Measurements from ENCODE around the gene EFCAB9. TPM values are rescaled to one million over a fixed set of nuclear protein-coding genes. Genes with fewer than 3 reads are reported as not detected.
"Not testable (repeated sequence)": the region's sequence is repeated elsewhere in the genome, so short reads cannot be mapped to it uniquely, and the experiment has no call there.

Gene EFCAB9
- polyA plus RNA-seq, 2 of the 4 experiments (the other 2 are of a cell fraction), result not detected

- Histone ChIP-seq H3K4me3 (no peak overlapping the region), H3K4me2 (no peak overlapping the region), H3K27ac (no peak overlapping the region), H3K9me3 (no peaks in the 10 kb centered on the region), H3K4me1 (no peaks in the 10 kb centered on the region)
- ChIA-PET CTCF (interaction anchor here (0.7 kb wide), 1 partner anchor 10 kb away, joined by 3 read pairs; no protein-coding TSS in a partner anchor), POLR2A (no interaction called here)
- ATAC-seq, result no peak
- 83% methylated on average over 3 of the region's 3 CpGs for WGBS (ENCODE audit: missing lambda C conversion rate)
- no peak for DNase-seq (ENCODE audit: low read depth in 1 of 2, low spot score in 1 of 2)
- FAIRE-seq, result no peak
- TF ChIP-seq JUN (IDR thresholded peaks at IDR 0.05), result no peak
- no peak for TF ChIP-seq HOXB5 (CRISPR knock-in tag; IDR thresholded peaks at IDR 0.05)
- TF ChIP-seq TP53 (CRISPR knock-in tag; IDR thresholded peaks at IDR 0.05), result no peak
- no peak for TF ChIP-seq ZSCAN20 (CRISPR knock-in tag; IDR thresholded peaks at IDR 0.05)
- TF ChIP-seq ELK1 (IDR thresholded peaks at IDR 0.05; ENCODE audit: low read depth, low read length), result no peak
- TF ChIP-seq, protein P1, sequence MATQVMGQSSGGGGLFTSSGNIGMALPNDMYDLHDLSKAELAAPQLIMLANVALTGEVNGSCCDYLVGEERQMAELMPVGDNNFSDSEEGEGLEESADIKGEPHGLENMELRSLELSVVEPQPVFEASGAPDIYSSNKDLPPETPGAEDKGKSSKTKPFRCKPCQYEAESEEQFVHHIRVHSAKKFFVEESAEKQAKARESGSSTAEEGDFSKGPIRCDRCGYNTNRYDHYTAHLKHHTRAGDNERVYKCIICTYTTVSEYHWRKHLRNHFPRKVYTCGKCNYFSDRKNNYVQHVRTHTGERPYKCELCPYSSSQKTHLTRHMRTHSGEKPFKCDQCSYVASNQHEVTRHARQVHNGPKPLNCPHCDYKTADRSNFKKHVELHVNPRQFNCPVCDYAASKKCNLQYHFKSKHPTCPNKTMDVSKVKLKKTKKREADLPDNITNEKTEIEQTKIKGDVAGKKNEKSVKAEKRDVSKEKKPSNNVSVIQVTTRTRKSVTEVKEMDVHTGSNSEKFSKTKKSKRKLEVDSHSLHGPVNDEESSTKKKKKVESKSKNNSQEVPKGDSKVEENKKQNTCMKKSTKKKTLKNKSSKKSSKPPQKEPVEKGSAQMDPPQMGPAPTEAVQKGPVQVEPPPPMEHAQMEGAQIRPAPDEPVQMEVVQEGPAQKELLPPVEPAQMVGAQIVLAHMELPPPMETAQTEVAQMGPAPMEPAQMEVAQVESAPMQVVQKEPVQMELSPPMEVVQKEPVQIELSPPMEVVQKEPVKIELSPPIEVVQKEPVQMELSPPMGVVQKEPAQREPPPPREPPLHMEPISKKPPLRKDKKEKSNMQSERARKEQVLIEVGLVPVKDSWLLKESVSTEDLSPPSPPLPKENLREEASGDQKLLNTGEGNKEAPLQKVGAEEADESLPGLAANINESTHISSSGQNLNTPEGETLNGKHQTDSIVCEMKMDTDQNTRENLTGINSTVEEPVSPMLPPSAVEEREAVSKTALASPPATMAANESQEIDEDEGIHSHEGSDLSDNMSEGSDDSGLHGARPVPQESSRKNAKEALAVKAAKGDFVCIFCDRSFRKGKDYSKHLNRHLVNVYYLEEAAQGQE (IDR thresholded peaks at IDR 0.05), result no peak
- TF ChIP-seq KDM5A (IDR thresholded peaks at IDR 0.05), result no peak
Observed at GRCh38 chr5:172149073-172149472, 44.9 kb upstream of the EFCAB9 start.

GRCh38 chr5:172149481-172149880 lies 44.5 kb upstream of the EFCAB9 start:
- FAIRE-seq, H3K4me3 ChIP-seq: not testable (repeated sequence)

GRCh38 chr5:172150514-172151425 lies 43.2 kb upstream of the EFCAB9 start:
- H3K4me3 ChIP-seq, result no peak overlapping the region
- DNase-seq (ENCODE audit: low read depth in 1 of 2, low spot score in 1 of 2), result no peak
- H3K4me1 ChIP-seq, result no peaks in the 10 kb centered on the region
- no peak overlapping the region for H3K27ac ChIP-seq
- no peaks in the 10 kb centered on the region for H3K9me3 ChIP-seq
- no peak overlapping the region for H3K4me2 ChIP-seq
- CTCF ChIA-PET, result interaction anchor here (0.6 to 1.7 kb wide), 4 partner anchors 38 to 785 kb away, joined by 3 to 7 read pairs (median 4); partner anchors contain the start of gene STK10
- POLR2A ChIA-PET, result no interaction called here
- no peak for TF ChIP-seq MYC (IDR thresholded peaks at IDR 0.05; ENCODE audit: borderline replicate concordance, low read length)
- TF ChIP-seq ZSCAN20 (CRISPR knock-in tag; IDR thresholded peaks at IDR 0.05), result no peak
- no peak for TF ChIP-seq POLR2A (IDR thresholded peaks at IDR 0.05; ENCODE audit: low read length)
- no peak for TF ChIP-seq MAZ (IDR thresholded peaks at IDR 0.05; ENCODE audit: borderline replicate concordance, low read depth, low read length)
- no peak for TF ChIP-seq EP300 (IDR thresholded peaks at IDR 0.05)
- TF ChIP-seq, protein P2, sequence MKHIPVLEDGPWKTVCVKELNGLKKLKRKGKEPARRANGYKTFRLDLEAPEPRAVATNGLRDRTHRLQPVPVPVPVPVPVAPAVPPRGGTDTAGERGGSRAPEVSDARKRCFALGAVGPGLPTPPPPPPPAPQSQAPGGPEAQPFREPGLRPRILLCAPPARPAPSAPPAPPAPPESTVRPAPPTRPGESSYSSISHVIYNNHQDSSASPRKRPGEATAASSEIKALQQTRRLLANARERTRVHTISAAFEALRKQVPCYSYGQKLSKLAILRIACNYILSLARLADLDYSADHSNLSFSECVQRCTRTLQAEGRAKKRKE (CRISPR knock-in tag; IDR thresholded peaks at IDR 0.05; ENCODE audit: low read depth), result no peak
- no peak for TF ChIP-seq RNF2 (IDR thresholded peaks at IDR 0.05; ENCODE audit: borderline replicate concordance, low read depth)
- TF ChIP-seq POLR2AphosphoS2 (conservative IDR thresholded peaks at IDR 0.05; ENCODE audit: low read length), result no peak
- no peak for TF ChIP-seq KDM1A (IDR thresholded peaks at IDR 0.05; ENCODE audit: low read depth)
- TF ChIP-seq, protein P3, sequence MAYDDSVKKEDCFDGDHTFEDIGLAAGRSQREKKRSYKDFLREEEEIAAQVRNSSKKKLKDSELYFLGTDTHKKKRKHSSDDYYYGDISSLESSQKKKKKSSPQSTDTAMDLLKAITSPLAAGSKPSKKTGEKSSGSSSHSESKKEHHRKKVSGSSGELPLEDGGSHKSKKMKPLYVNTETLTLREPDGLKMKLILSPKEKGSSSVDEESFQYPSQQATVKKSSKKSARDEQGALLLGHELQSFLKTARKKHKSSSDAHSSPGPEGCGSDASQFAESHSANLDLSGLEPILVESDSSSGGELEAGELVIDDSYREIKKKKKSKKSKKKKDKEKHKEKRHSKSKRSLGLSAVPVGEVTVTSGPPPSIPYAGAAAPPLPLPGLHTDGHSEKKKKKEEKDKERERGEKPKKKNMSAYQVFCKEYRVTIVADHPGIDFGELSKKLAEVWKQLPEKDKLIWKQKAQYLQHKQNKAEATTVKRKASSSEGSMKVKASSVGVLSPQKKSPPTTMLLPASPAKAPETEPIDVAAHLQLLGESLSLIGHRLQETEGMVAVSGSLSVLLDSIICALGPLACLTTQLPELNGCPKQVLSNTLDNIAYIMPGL (CRISPR knock-in tag; IDR thresholded peaks at IDR 0.05; ENCODE audit: borderline replicate concordance), result no peak
- no peak for TF ChIP-seq PBX3 (IDR thresholded peaks at IDR 0.05)
- no peak for TF ChIP-seq HOXA7 (CRISPR knock-in tag; IDR thresholded peaks at IDR 0.05)
- no peak for FAIRE-seq
- no peak for ATAC-seq
- 87% methylated on average over 16 of the region's 16 CpGs for WGBS (ENCODE audit: missing lambda C conversion rate)

More at GRCh38 chr5:172149481-172149880, 44.5 kb upstream of the EFCAB9 start:
- H3K9me3 ChIP-seq; ATAC-seq; H3K27ac ChIP-seq; DNase-seq (ENCODE audit: low read depth in 1 of 2, low spot score in 1 of 2); H3K4me1 ChIP-seq; H3K4me2 ChIP-seq; POLR2A ChIA-PET: not testable (repeated sequence)
- CTCF ChIA-PET, result interaction anchor here (0.7 kb wide), 1 partner anchor 9 kb away, joined by 3 read pairs; no protein-coding TSS in a partner anchor
- WGBS (ENCODE audit: missing lambda C conversion rate), result 92% methylated on average over 9 of the region's 11 CpGs
